ENCODE results near the gene PALLD. TPM values are rescaled to one million over a fixed set of nuclear protein-coding genes. Genes with fewer than 3 reads are reported as not detected.
A peak's percentile ranks its signal among the peaks of the same experiment; 100 is the strongest.

PALLD gene
- total RNA-seq, 8 experiments from 2014 or later, result 15.5 to 50.3 (median 24.3) TPM

- no peak for ATAC-seq (replicated peaks in 6 of 8)
- no peak overlapping the region for H3K4me3 ChIP-seq
- no peaks in the 10 kb centered on the region for H3K4me1 ChIP-seq (replicated peaks in 1 of 2)
- H3K27ac ChIP-seq, result no peak overlapping the region
- in situ Hi-C loops (cut with MboI; ENCODE audit: low pct_unique_long_range_greater_than_20kb in 2 of 9, low sequenced_read_pairs in 9 of 9, unreplicated experiment in 9 of 9), result loop anchor here in 2 of 9 experiments (25.0 kb wide), 1 partner anchor 318 kb away; no protein-coding TSS in a partner anchor
- WGBS, 10 experiments, result 70 to 96% (median 89%) methylated on average over 3 to 5 of the region's 5 CpGs; no CpG with 5 or more reads in 1 of the 10 experiments
Measured at GRCh38 chr4:168594121-168594520, 97.3 kb downstream of the PALLD start.

- WGBS, 10 experiments, result 0 to 100% (median 80%) methylated on average over 1 of the region's 1 CpG; no CpG with 5 or more reads in 5 of the 10 experiments
- Histone ChIP-seq H3K4me3 (no peak overlapping the region), H3K4me1 (replicated peaks in 1 of 2) (no peaks in the 10 kb centered on the region), H3K27ac (no peak overlapping the region)
- in situ Hi-C loops (cut with MboI; ENCODE audit: low pct_unique_long_range_greater_than_20kb in 2 of 9, low sequenced_read_pairs in 9 of 9, unreplicated experiment in 9 of 9), result loop anchor here in 2 of 9 experiments (25.0 kb wide), 1 partner anchor 314 kb away; no protein-coding TSS in a partner anchor
- peak in 1 of 8 experiments; percentile 81 for ATAC-seq (replicated peaks in 6 of 8)
Measured at GRCh38 chr4:168598191-168598590, 101.3 kb downstream of the PALLD start.

GRCh38 chr4:168600796-168601583, 104.1 kb downstream of the PALLD start:
- WGBS, 10 experiments, result 26 to 100% (median 83%) methylated on average over 1 to 5 of the region's 5 CpGs; no CpG with 5 or more reads in 1 of the 10 experiments
- no peak overlapping the region for H3K4me3 ChIP-seq
- peak in 3 of 8 experiments; percentile 38 to 77 (median 38) for ATAC-seq (replicated peaks in 6 of 8)
- in situ Hi-C loops (cut with MboI; ENCODE audit: low pct_unique_long_range_greater_than_20kb in 2 of 9, low sequenced_read_pairs in 9 of 9, unreplicated experiment in 9 of 9), result no loop called here
- H3K27ac ChIP-seq, result no peak overlapping the region
- peaks cover 13 to 14% of the 10 kb centered on the region in 2 donors for H3K4me1 ChIP-seq (replicated peaks in 1 of 2)

- in situ Hi-C loops (cut with MboI; ENCODE audit: low pct_unique_long_range_greater_than_20kb in 2 of 9, low sequenced_read_pairs in 9 of 9, unreplicated experiment in 9 of 9), result no loop called here
- H3K4me1 ChIP-seq (replicated peaks in 1 of 2), result peaks cover 13 to 14% of the 10 kb centered on the region in 2 donors
- no peak overlapping the region for H3K27ac ChIP-seq
- no peak for ATAC-seq (replicated peaks in 6 of 8)
- no peak overlapping the region for H3K4me3 ChIP-seq
- 75 to 100% (median 100%) methylated on average over 1 to 4 of the region's 4 CpGs; no CpG with 5 or more reads in 2 of the 10 experiments for WGBS, 10 experiments
Measured at GRCh38 chr4:168601899-168602298, 105.0 kb downstream of the PALLD start.

GRCh38 chr4:168604496-168605373, 107.9 kb downstream of the PALLD start:
- in situ Hi-C loops (cut with MboI; ENCODE audit: low pct_unique_long_range_greater_than_20kb in 2 of 9, low sequenced_read_pairs in 9 of 9, unreplicated experiment in 9 of 9), result no loop called here

GRCh38 chr4:168605411-168605810, 108.6 kb downstream of the PALLD start:
- Histone ChIP-seq H3K4me3 (no peak overlapping the region), H3K27ac (no peak overlapping the region), H3K4me1 (replicated peaks in 1 of 2) (peaks cover 13 to 14% of the 10 kb centered on the region in 2 donors)
- in situ Hi-C loops (cut with MboI; ENCODE audit: low pct_unique_long_range_greater_than_20kb in 2 of 9, low sequenced_read_pairs in 9 of 9, unreplicated experiment in 9 of 9), result no loop called here
- WGBS, 10 experiments, result 14 to 100% (median 40%) methylated on average over 1 to 3 of the region's 3 CpGs; no CpG with 5 or more reads in 4 of the 10 experiments
- ATAC-seq (replicated peaks in 6 of 8), result peak in 4 of 8 experiments; percentile 15 to 65 (median 39)

More at GRCh38 chr4:168604496-168605373, 107.9 kb downstream of the PALLD start:
- H3K27ac ChIP-seq, result no peak overlapping the region
- ATAC-seq (replicated peaks in 6 of 8), result peak; percentile 73 to 99 (median 97)
- 5 to 55% (median 41%) methylated on average over 1 to 7 of the region's 7 CpGs for WGBS, 10 experiments
- H3K4me3 ChIP-seq, result no peak overlapping the region
- peaks cover 13 to 14% of the 10 kb centered on the region in 2 donors for H3K4me1 ChIP-seq (replicated peaks in 1 of 2)

GRCh38 chr4:168607215-168607614, 110.4 kb downstream of the PALLD start:
- H3K4me3 ChIP-seq, result no peak overlapping the region
- no peak for ATAC-seq (replicated peaks in 6 of 8)
- in situ Hi-C loops (cut with MboI; ENCODE audit: low pct_unique_long_range_greater_than_20kb in 2 of 9, low sequenced_read_pairs in 9 of 9, unreplicated experiment in 9 of 9), result no loop called here
- peaks cover 13 to 14% of the 10 kb centered on the region in 2 donors for H3K4me1 ChIP-seq (replicated peaks in 1 of 2)
- WGBS, 10 experiments, result 84 to 100% (median 91%) methylated on average over 1 to 5 of the region's 5 CpGs
- no peak overlapping the region for H3K27ac ChIP-seq

GRCh38 chr4:168608771-168609170, 111.9 kb downstream of the PALLD start:
- Histone ChIP-seq H3K4me3 (no peak overlapping the region), H3K27ac (no peak overlapping the region), H3K4me1 (replicated peaks in 1 of 2) (peaks cover 13 to 14% of the 10 kb centered on the region in 2 donors)
- 87 to 100% (median 100%) methylated on average over 1 to 4 of the region's 4 CpGs; no CpG with 5 or more reads in 1 of the 10 experiments for WGBS, 10 experiments
- in situ Hi-C loops (cut with MboI; ENCODE audit: low pct_unique_long_range_greater_than_20kb in 2 of 9, low sequenced_read_pairs in 9 of 9, unreplicated experiment in 9 of 9), result no loop called here
- ATAC-seq (replicated peaks in 6 of 8), result no peak

- H3K27ac ChIP-seq, result no peak overlapping the region
- no peak overlapping the region for H3K4me3 ChIP-seq
- ATAC-seq (replicated peaks in 6 of 8), result no peak
- 71 to 100% (median 86%) methylated on average over 1 to 2 of the region's 4 CpGs; no CpG with 5 or more reads in 6 of the 10 experiments for whole genome bisulfite sequencing, 10 experiments
- peaks cover 8 to 9% of the 10 kb centered on the region in 2 donors for H3K4me1 ChIP-seq (replicated peaks in 1 of 2)
- in situ Hi-C loops (cut with MboI; ENCODE audit: low pct_unique_long_range_greater_than_20kb in 2 of 9, low sequenced_read_pairs in 9 of 9, unreplicated experiment in 9 of 9), result no loop called here
Measured at GRCh38 chr4:168609369-168609768, 112.5 kb downstream of the PALLD start.

GRCh38 chr4:168610911-168611530, 114.2 kb downstream of the PALLD start:
- no peak overlapping the region for H3K27ac ChIP-seq
- no peak for ATAC-seq (replicated peaks in 6 of 8)
- in situ Hi-C loops (cut with MboI; ENCODE audit: low pct_unique_long_range_greater_than_20kb in 2 of 9, low sequenced_read_pairs in 9 of 9, unreplicated experiment in 9 of 9), result no loop called here
- H3K4me1 ChIP-seq (replicated peaks in 1 of 2), result no peaks in the 10 kb centered on the region
- no peak overlapping the region for H3K4me3 ChIP-seq
- 50 to 100% (median 78%) methylated on average over 1 to 6 of the region's 6 CpGs; no CpG with 5 or more reads in 1 of the 10 experiments for WGBS, 10 experiments

GRCh38 chr4:168612450-168613135, 115.7 kb downstream of the PALLD start:
- Histone ChIP-seq H3K27ac (no peak overlapping the region), H3K4me3 (no peak overlapping the region), H3K4me1 (replicated peaks in 1 of 2) (no peaks in the 10 kb centered on the region)
- in situ Hi-C loops (cut with MboI; ENCODE audit: low pct_unique_long_range_greater_than_20kb in 2 of 9, low sequenced_read_pairs in 9 of 9, unreplicated experiment in 9 of 9), result no loop called here
- ATAC-seq (replicated peaks in 6 of 8), result peak in 1 of 8 experiments; percentile 42
- WGBS, 10 experiments, result 20 to 94% (median 71%) methylated on average over 2 to 4 of the region's 4 CpGs; no CpG with 5 or more reads in 2 of the 10 experiments

GRCh38 chr4:168613869-168614268, 117.0 kb downstream of the PALLD start:
- Histone ChIP-seq H3K4me3 (no peak overlapping the region), H3K27ac (no peak overlapping the region), H3K4me1 (replicated peaks in 1 of 2) (no peaks in the 10 kb centered on the region)
- no peak for ATAC-seq (replicated peaks in 6 of 8)
- WGBS, 10 experiments, result 40 to 100% (median 98%) methylated on average over 1 to 5 of the region's 5 CpGs; no CpG with 5 or more reads in 1 of the 10 experiments
- in situ Hi-C loops (cut with MboI; ENCODE audit: low pct_unique_long_range_greater_than_20kb in 2 of 9, low sequenced_read_pairs in 9 of 9, unreplicated experiment in 9 of 9), result no loop called here
